Colonic mucosa (tissue), 4 donors: Measurements from ENCODE around the gene CLBA1. TPM values are rescaled to one million over a fixed set of nuclear protein-coding genes. Genes with fewer than 3 reads are reported as not detected.

ENCODE experiments used
- DNase-seq: peaks from one replicate; pipeline ENCODE4 v3.0.0-alpha.2; 2020
- H3K27ac ChIP-seq: fragments of 200-600 bp; one replicate; pipeline ENCODE4 v1.8.0; 2021
- H3K27me3 ChIP-seq: fragments of 200-600 bp; one replicate; pipeline ENCODE4 v1.8.0; 2021
- H3K36me3 ChIP-seq: fragments of 200-600 bp; one replicate; pipeline ENCODE4 v1.8.0; 2021
- H3K4me1 ChIP-seq: fragments of 200-600 bp; one replicate; pipeline ENCODE4 v1.8.0; 2021; ENCODE audit warnings: mild to moderate bottlenecking
- H3K4me3 ChIP-seq: fragments of 200-600 bp; one replicate; pipeline ENCODE4 v1.8.0; 2021
- H3K9ac ChIP-seq, 2 donors: one replicate each; pipeline ENCODE4 v1.7.0; 2013; ENCODE audit warnings: control low read depth in 2 of 2, low read depth in 2 of 2, low read length in 2 of 2
- H3K9me3 ChIP-seq: fragments of 200-600 bp; one replicate; pipeline ENCODE4 v1.8.0; 2021
- CTCF ChIP-seq: fragments of 200-600 bp; IDR thresholded peaks from one replicate; pipeline ENCODE4 v1.8.0; 2022; ENCODE audit warnings: antibody characterized with exemption, mild to moderate bottlenecking
- intact Hi-C: fragments of 100-400 bp; cut with DNase I; formaldehyde crosslinking; loops from one replicate; pipeline ENCODE4 v1.14.1; 2022
- total RNA-seq, 2 donors: library from RNA; stranded (reverse); fragmentation: NEBNext Ultra II Directional in 1 of 2; extraction: Animal tissue kit (Norgen Biotek cat#: 25700) in 1 of 2; gene quantifications; one replicate each; pipeline ENCODE4 v1.2.1, GENCODE V29; 2021
- donor health status: healthy.
- donor health status: DM: no; HTN: no; CAD: no.
- donor health status: DM: no; HTN: no; CAD: no.

The CLBA1 gene
- total RNA-seq, 2 donors from 2014 or later = 3.8 TPM

- no peak for DNase-seq
- H3K36me3 ChIP-seq = peaks cover 8% of the 10 kb centered on the region
Measured at GRCh38 chr14:105010106-105010505, 24.5 kb downstream of the CLBA1 start.

GRCh38 chr14:105010891-105011291, 25.3 kb downstream of the CLBA1 start:
- Histone ChIP-seq H3K4me3 (no peak overlapping the region), H3K27ac (no peak overlapping the region), H3K9me3 (no peaks in the 10 kb centered on the region), H3K27me3 (no peaks in the 10 kb centered on the region), H3K9ac (no peak overlapping the region), H3K36me3 (peaks cover 8% of the 10 kb centered on the region), H3K4me1 (no peaks in the 10 kb centered on the region)
- TF ChIP-seq CTCF = no peak
- no peak for DNase-seq
- intact Hi-C loops = no loop called here

More at GRCh38 chr14:105010106-105010505, 24.5 kb downstream of the CLBA1 start:
- no peak overlapping the region for H3K9ac ChIP-seq
- no peak for TF ChIP-seq CTCF
- H3K4me3 ChIP-seq = no peak overlapping the region
- H3K9me3 ChIP-seq = no peaks in the 10 kb centered on the region
- H3K27ac ChIP-seq = no peak overlapping the region
- intact Hi-C loops = no loop called here
- H3K27me3 ChIP-seq = no peaks in the 10 kb centered on the region
- no peaks in the 10 kb centered on the region for H3K4me1 ChIP-seq

GRCh38 chr14:105011312-105011990, 25.9 kb downstream of the CLBA1 start:
- intact Hi-C loops = no loop called here
- H3K9me3 ChIP-seq = no peaks in the 10 kb centered on the region
- H3K4me3 ChIP-seq = no peak overlapping the region
- DNase-seq = no peak
- H3K27ac ChIP-seq = no peak overlapping the region
- no peak for TF ChIP-seq CTCF
- peaks cover 8% of the 10 kb centered on the region for H3K36me3 ChIP-seq
- H3K27me3 ChIP-seq = no peaks in the 10 kb centered on the region
- H3K4me1 ChIP-seq = no peaks in the 10 kb centered on the region
- H3K9ac ChIP-seq = no peak overlapping the region

GRCh38 chr14:105012171-105012985, 26.8 kb downstream of the CLBA1 start:
- DNase-seq = no peak
- H3K27ac ChIP-seq = no peak overlapping the region
- intact Hi-C loops = no loop called here
- no peak overlapping the region for H3K4me3 ChIP-seq
- peaks cover 5% of the 10 kb centered on the region for H3K4me1 ChIP-seq
- no peaks in the 10 kb centered on the region for H3K27me3 ChIP-seq
- peak; percentile 38 for TF ChIP-seq CTCF
- H3K36me3 ChIP-seq = peaks cover 8% of the 10 kb centered on the region
- H3K9me3 ChIP-seq = no peaks in the 10 kb centered on the region
- H3K9ac ChIP-seq = peak overlapping the region in 1 of 2 donors; percentile 12

GRCh38 chr14:105013150-105013785, 27.7 kb downstream of the CLBA1 start:
- Histone ChIP-seq H3K9ac (no peak overlapping the region), H3K36me3 (peaks cover 8% of the 10 kb centered on the region), H3K4me3 (no peak overlapping the region), H3K4me1 (peaks cover 6% of the 10 kb centered on the region), H3K9me3 (no peaks in the 10 kb centered on the region), H3K27me3 (no peaks in the 10 kb centered on the region), H3K27ac (no peak overlapping the region)
- TF ChIP-seq CTCF = no peak
- intact Hi-C loops = no loop called here
- DNase-seq = no peak
